Activated T-helper 2 cell treated with anti-CD3 and anti-CD28 coated beads, Interferon-gamma antibody, Interleukin-2, Interleukin-4, amounts not matched to agents 10 μg/mL and 5 μg/mL and 100 μg/mL, durations not matched to agents 14 hours and 24 hours and 36 hours (primary cell): Measurements from ENCODE around the gene GRHL1. TPM values are rescaled to one million over a fixed set of nuclear protein-coding genes. Genes with fewer than 3 reads are reported as not detected.
A peak's percentile ranks its signal among the peaks of the same experiment; 100 is the strongest.

Source experiments
- DNase-seq: peaks from one replicate; pipeline ENCODE4 v3.0.0; 2021; ENCODE audit warnings: low spot score
- H3K27ac Mint-ChIP-seq: one replicate; pipeline ENCODE4 v1.8.0; 2021; ENCODE audit warnings: mixed read lengths
- H3K27me3 Mint-ChIP-seq: one replicate; pipeline ENCODE4 v1.8.0; 2021; ENCODE audit warnings: low read depth, mixed read lengths
- H3K36me3 Mint-ChIP-seq: one replicate; pipeline ENCODE4 v1.8.0; 2021; ENCODE audit warnings: low read depth, mixed read lengths
- H3K4me1 Mint-ChIP-seq: one replicate; pipeline ENCODE4 v1.8.0; 2021; ENCODE audit warnings: low read depth, mixed read lengths
- H3K4me3 Mint-ChIP-seq: one replicate; pipeline ENCODE4 v1.8.0; 2021; ENCODE audit warnings: low read depth, mild to moderate bottlenecking, moderate library complexity, mixed read lengths
- H3K9me3 Mint-ChIP-seq: one replicate; pipeline ENCODE4 v1.8.0; 2021; ENCODE audit warnings: mixed read lengths
- intact Hi-C: fragments of 100-400 bp; cut with micrococcal nuclease; formaldehyde crosslinking; loops from one replicate; pipeline ENCODE4 v1.15.1; 2023
- total RNA-seq: library from RNA; stranded (reverse); gene quantifications from 2 replicates; pipeline ENCODE4 v1.2.3, GENCODE V29; 2022

The GRHL1 gene
- total RNA-seq, 1 donor from 2014 or later: 1.4 TPM

DNA sequence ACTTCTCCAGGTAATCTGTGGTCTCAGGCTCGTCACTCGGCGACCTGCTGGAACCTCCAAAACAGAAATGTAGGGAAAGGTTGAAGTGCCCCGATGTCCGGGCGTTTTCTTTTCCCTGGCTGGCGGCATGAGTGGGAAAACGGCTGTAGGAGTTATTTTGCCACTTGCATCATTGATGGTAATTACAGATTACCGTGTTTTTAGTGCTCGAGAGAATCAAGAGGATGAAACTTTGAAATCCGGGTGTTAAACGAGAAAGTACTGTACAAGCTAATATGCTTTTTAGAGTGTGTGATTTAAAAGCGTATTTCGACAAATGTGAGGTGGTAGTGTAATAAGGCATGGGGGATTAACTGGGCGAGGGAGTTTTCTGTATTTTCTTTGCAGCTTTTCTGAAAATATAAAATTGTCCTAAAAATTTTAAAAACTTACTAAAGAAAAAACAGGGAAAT, 819 bp downstream of the GRHL1 start:
- Mint-ChIP-seq H3K36me3 (no peaks in the 10 kb centered on the region), H3K4me3 (peak overlapping the region; percentile 62), H3K27ac (no peak overlapping the region), H3K4me1 (peaks cover 11% of the 10 kb centered on the region), H3K27me3 (peaks cover 46% of the 10 kb centered on the region), H3K9me3 (no peaks in the 10 kb centered on the region)
- intact Hi-C loops: loop anchor here (5.0 kb wide), 1 partner anchor 110 kb away; the partner anchor contains the start of gene TAF1B
- DNase-seq: no peak

DNA sequence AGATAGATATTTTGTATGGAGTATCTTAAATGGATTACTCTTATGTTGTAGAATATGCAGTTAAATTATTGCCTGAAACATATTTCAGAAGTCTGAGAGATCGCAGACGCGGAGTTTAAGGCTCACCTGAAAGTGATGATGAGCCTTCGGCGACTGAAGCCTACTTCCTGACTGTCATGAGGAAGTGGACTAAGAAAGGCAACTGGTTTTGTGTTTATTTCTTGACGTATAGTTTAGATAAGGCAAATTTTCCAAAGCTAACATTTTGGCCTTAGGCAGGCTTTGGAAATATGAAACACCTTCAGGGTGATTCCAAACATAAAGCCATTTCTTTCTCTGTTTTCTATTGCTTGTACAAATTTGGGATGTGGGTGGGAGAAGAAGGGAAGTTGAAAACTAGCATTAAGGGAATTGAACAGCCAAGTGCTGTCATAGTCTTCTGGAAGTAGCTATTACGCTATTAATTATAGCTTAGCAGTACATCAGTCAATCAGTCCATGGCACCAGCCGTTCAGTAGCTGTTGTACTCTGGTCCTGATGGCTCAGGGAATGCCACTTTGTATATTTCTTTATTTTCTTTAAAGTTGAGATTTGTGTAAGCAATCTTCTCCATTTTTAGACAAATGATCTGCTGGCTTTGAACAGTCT, 1.5 kb downstream of the GRHL1 start:
- peak overlapping the region; percentile 51 for H3K4me3 Mint-ChIP-seq
- H3K36me3 Mint-ChIP-seq: no peaks in the 10 kb centered on the region
- no peak for DNase-seq
- peaks cover 49% of the 10 kb centered on the region for H3K27me3 Mint-ChIP-seq
- no peak overlapping the region for H3K27ac Mint-ChIP-seq
- no peaks in the 10 kb centered on the region for H3K9me3 Mint-ChIP-seq
- intact Hi-C loops: loop anchor here (5.0 kb wide), 1 partner anchor 111 kb away; the partner anchor contains the start of gene TAF1B
- peaks cover 11% of the 10 kb centered on the region for H3K4me1 Mint-ChIP-seq

DNA sequence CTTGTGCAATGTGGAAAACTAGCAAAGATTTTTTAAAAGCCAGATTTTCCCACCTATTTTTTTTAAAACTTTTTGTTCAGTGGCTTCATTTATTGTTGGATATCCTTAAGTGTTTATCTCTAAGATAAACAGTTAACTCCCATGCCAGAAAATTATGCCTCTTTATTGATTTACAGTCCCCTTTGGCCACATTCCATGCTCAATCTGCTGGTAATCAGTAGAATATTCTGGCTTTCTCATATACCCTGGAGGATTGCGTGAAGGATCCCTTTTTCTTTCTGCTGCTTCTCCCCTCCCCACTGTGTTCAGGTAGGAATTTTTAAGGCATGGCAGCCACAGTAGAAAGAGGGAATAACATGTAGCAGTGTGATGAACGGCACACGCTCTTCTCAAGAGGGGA, 2.6 kb downstream of the GRHL1 start:
- Mint-ChIP-seq H3K9me3 (no peaks in the 10 kb centered on the region), H3K27me3 (peaks cover 43% of the 10 kb centered on the region), H3K4me3 (no peak overlapping the region), H3K4me1 (peaks cover 11% of the 10 kb centered on the region), H3K36me3 (no peaks in the 10 kb centered on the region), H3K27ac (no peak overlapping the region)
- DNase-seq: no peak
- intact Hi-C loops: loop anchor here (5.0 kb wide), 1 partner anchor 112 kb away; the partner anchor contains the start of gene TAF1B

DNA sequence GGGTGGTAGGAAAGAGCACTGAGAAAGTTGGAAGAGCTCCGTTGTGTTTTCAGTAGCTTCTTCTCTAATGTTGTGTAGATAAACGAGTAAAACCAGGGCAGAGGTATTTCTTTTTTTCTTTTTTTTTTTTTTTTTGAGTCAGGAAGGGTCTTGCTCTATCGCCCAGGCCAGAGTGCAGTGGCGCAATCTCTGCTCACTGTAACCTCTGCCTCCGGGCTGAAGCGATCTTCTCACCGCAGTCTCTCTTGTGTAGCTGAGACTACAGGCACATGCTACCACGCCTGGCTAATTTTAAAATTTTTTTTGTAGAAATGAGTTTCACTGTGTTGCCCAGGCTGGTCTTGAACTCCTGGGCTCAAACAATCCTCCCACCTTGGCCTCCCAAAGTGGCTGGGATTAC, 6.6 kb downstream of the GRHL1 start:
- H3K4me3 Mint-ChIP-seq: no peak overlapping the region
- peaks cover 27% of the 10 kb centered on the region for H3K27me3 Mint-ChIP-seq
- no peak overlapping the region for H3K27ac Mint-ChIP-seq
- intact Hi-C loops: no loop called here
- H3K4me1 Mint-ChIP-seq: peaks cover 5% of the 10 kb centered on the region
- no peaks in the 10 kb centered on the region for H3K9me3 Mint-ChIP-seq
- no peaks in the 10 kb centered on the region for H3K36me3 Mint-ChIP-seq
- DNase-seq: no peak

DNA sequence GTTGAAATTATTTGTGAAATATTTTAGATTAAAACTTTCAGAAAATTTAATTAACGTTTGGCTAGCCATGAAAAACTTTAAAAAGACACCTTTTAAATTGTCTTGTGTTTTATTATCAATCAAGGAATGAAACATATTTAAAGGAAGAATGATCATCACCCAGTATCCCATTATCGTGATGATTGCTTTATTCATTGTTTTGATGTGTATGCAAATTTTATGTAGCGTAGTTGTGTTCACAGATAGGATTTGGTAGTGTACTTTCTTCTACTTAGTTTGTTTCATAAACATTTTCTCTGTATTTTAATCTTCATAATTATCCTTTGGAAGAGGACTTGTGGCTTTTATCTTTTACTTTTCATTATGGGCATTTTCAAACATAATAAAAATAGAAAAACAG, 7.8 kb downstream of the GRHL1 start:
- H3K27me3 Mint-ChIP-seq: peaks cover 15% of the 10 kb centered on the region
- H3K9me3 Mint-ChIP-seq: no peaks in the 10 kb centered on the region
- peaks cover 2% of the 10 kb centered on the region for H3K4me1 Mint-ChIP-seq
- no peak overlapping the region for H3K27ac Mint-ChIP-seq
- intact Hi-C loops: no loop called here
- H3K36me3 Mint-ChIP-seq: no peaks in the 10 kb centered on the region
- DNase-seq: no peak
- H3K4me3 Mint-ChIP-seq: no peak overlapping the region

DNA sequence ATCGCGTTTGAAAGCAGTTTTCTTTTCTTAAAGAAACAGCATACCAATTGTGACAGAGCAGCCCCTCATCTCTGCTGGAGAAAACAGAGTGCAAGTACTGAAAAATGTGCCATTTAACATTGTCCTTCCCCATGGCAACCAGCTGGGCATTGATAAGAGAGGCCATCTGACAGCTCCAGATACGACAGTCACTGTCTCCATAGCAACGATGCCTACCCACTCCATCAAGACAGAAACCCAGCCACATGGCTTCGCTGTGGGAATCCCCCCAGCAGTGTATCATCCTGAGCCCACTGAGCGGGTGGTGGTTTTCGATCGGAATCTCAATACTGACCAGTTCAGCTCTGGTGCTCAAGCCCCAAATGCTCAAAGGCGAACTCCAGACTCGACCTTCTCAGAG, 9.5 kb downstream of the GRHL1 start:
- Mint-ChIP-seq H3K4me1 (peaks cover 17% of the 10 kb centered on the region), H3K36me3 (peaks cover 2% of the 10 kb centered on the region), H3K27ac (no peak overlapping the region), H3K27me3 (peaks cover 8% of the 10 kb centered on the region), H3K9me3 (no peaks in the 10 kb centered on the region), H3K4me3 (no peak overlapping the region)
- DNase-seq: no peak
- intact Hi-C loops: no loop called here

DNA sequence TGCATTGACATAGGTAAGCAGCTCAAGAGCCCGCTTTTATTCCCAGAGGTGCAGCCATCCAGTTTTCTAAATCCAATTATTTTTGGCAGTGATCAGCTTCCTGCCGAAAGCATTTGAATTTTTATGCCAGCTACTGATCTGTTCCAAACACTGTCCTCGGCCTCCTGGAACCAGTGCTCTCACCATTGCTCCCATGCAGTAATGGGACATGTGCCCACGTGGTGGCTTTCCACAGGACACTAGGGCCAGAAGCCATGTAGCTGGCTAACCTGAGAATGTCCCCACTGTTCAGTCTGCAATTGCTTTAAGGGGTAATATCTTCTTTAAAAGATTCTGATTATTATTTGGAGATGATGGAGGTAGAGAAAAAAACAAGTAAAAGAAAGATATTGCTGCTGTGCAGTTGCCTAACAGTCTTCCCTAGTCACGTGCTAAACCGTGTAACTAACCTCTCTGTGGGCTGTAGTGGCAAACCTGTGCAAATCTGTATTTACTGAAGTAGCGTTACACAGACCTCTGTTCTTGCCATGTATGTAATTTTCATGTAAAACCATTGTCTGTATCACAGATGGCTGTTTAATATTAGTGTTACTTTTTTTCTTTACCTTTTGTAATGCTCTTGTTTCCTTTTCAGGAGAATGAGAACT, 13.0 kb downstream of the GRHL1 start:
- Mint-ChIP-seq H3K4me3 (no peak overlapping the region), H3K36me3 (peaks cover 2% of the 10 kb centered on the region), H3K9me3 (no peaks in the 10 kb centered on the region), H3K27ac (peak overlapping the region; percentile 29), H3K4me1 (peaks cover 22% of the 10 kb centered on the region), H3K27me3 (peaks cover 3% of the 10 kb centered on the region)
- intact Hi-C loops: no loop called here
- DNase-seq: no peak

DNA sequence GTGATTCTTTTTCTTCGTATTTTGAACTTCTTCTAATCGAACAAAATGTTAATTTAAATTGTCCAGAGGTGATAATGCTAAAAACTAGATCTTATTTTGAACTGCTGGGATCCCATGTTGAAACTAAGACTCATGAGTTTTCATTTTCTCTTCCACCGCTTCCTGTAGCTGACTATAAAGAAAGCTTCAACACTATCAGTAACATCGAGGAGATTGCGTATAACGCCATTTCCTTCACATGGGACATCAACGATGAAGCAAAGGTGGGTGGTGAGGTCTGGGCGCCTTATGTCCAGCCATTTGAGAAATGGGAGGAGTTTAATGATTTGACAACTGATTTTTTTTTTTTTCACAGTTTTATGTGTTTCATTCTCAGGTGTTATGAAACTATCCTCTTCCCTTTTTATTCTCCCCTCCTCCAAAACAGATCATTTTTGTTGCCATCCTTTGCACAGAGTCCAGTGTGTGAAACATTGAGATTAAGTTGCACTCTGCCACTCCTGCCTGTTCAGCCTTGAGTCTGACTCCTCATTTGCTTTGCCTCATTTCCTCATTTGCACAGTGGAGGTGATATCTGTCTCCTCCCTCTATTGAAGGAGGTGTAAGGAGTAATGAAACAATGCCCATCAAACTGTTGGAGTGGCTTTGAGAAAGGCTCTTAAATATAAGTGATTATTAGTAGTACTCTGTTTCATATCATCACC, 13.8 kb downstream of the GRHL1 start:
- H3K36me3 Mint-ChIP-seq: peaks cover 2% of the 10 kb centered on the region
- H3K27me3 Mint-ChIP-seq: peaks cover 3% of the 10 kb centered on the region
- intact Hi-C loops: no loop called here
- no peak overlapping the region for H3K4me3 Mint-ChIP-seq
- H3K27ac Mint-ChIP-seq: peak overlapping the region; percentile 60
- peaks cover 22% of the 10 kb centered on the region for H3K4me1 Mint-ChIP-seq
- no peaks in the 10 kb centered on the region for H3K9me3 Mint-ChIP-seq
- DNase-seq: no peak

DNA sequence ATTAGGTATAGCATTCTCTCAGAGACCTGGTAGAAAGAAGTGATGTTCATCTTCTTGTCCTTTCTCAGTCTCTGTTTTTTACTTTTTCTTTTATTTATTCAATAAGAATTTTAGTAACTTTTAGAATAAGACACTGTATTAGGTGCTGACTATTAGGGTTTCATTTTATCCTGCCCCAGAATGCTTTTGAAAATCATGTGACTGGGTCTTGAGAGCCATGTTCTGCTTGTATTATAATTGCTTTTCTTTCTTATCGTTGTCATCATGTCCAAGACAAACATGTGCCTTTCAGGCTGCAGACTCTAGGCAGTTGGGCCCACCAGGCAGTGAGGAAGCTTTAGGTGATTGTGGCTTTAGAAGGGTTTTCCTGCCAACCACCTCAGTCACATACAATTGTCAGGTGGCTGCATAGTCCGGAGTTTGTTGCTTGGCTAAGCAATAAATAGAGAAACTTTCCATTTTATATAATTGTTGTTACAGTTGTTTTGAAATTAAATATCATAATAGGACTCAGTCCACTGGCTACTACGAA, 15.1 kb downstream of the GRHL1 start:
- H3K27ac Mint-ChIP-seq: no peak overlapping the region
- intact Hi-C loops: no loop called here
- H3K9me3 Mint-ChIP-seq: no peaks in the 10 kb centered on the region
- no peak for DNase-seq
- peaks cover 3% of the 10 kb centered on the region for H3K27me3 Mint-ChIP-seq
- no peak overlapping the region for H3K4me3 Mint-ChIP-seq
- H3K4me1 Mint-ChIP-seq: peaks cover 24% of the 10 kb centered on the region
- peaks cover 2% of the 10 kb centered on the region for H3K36me3 Mint-ChIP-seq

DNA sequence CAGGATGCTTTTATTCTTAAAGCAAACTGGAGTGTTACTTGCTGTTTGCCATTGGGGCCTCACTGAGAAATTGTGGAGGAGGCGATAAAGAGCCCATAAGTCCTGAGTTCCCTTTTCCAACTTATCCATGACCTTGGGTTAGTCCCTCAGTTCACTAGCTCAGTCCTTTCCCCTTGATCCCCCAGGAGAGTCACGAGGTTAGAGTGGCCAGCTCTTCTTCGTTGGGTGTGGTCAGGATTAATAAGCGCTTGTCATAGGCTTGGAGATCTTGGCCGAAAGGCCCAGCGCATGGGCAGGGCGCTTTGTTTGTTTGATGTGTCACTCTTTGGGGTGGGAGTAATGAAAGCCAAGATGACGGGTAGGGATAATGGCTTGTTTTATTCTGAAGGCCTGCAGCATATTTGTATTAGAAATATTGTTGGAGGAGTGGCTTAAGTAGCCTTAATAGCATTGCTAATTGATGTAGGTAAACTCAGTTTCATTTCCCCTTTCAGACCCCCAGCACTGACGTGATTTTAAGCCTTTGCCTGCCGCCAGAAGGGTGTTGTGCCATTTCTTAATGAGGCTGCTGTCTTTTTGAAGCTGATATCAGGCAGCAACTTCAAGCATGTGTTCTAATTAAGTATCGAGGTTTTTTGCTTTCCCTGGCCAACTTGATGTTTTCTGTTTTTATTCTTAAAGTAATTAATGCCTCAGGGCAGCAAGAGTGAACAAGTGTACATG, 15.7 kb downstream of the GRHL1 start:
- Mint-ChIP-seq H3K36me3 (peaks cover 2% of the 10 kb centered on the region), H3K27ac (no peak overlapping the region), H3K4me1 (peaks cover 23% of the 10 kb centered on the region), H3K9me3 (no peaks in the 10 kb centered on the region), H3K4me3 (no peak overlapping the region), H3K27me3 (peaks cover 1% of the 10 kb centered on the region)
- intact Hi-C loops: no loop called here
- no peak for DNase-seq

DNA sequence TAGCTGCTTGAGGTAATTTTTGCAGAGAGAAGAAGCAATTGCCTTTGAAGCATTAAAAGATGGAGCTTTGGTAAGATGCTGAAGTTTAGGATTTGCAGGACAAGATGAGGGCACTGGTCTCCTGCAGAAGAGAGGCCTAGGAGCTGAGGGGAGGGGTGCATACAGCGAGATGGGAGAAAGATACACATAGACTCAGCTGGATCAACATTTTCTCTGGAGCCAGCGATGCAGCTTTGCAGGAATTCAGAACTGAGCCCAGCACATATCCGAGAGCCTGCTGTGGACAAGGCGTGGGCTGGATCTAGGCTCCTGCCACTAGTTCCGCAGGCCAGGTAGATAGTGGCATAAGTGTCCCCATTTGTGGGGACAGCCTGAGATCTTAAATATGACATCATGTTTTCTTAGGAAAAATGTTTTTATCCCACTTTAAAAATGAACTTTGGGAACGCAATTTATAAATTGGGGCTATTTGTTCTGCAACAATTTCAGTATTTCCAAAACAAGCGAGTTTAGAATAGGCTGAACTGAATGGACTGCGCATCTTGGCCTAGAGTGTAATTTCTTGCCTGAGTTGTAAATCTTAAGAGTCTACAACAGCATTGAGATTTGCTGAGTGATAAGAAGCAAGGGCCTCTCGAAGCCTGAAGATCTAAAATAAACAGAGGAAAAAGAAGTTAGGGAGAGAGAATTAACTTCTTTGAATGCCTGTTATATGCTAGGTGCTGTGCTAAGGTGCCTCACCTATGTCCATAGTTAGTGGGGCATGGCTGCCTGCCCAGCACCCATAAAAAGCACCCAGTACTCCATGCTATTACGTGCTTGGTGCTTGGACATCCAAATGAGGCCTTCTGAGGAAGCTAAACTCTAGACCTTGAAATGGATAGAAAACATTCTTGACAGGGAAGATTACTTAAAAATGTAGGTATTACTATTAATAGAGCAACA, 17.3 kb downstream of the GRHL1 start:
- no peak for DNase-seq
- intact Hi-C loops: no loop called here
- Mint-ChIP-seq H3K36me3 (peaks cover 2% of the 10 kb centered on the region), H3K4me1 (peaks cover 36% of the 10 kb centered on the region), H3K27ac (no peak overlapping the region), H3K27me3 (no peaks in the 10 kb centered on the region), H3K9me3 (no peaks in the 10 kb centered on the region), H3K4me3 (no peak overlapping the region)
